ENCODE measurements around the gene NLRP13.

DNA sequence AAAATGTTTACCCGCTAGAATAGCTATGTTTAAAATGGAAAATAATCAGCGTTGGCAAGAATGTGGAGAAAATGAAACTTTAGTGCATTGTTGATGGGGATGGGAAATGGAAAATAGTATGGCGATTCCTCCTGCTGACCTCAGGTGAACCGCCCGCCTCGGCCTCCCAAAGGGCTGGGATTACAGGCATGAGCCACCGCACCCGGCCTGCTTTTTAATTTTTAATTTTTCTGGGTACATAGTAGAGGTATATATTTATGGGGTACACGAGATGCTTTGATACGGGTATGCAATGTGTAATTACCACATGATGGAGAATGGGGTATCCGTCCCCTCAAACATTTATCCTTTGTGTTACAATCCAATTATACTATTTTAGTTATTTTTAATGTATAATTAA, 8.2 kb upstream of the NLRP13 start:
- TF ChIP-seq TAF1 (IDR thresholded peaks at IDR 0.05; ENCODE audit: low read depth) (no peak), CEBPB (IDR thresholded peaks at IDR 0.05) (no peak), RAD21 (IDR thresholded peaks at IDR 0.05; ENCODE audit: low read depth) (no peak), CREB1 (IDR thresholded peaks at IDR 0.05; ENCODE audit: low read depth) (no peak), TCF12 (IDR thresholded peaks at IDR 0.05; ENCODE audit: low read depth) (no peak), USF1 (IDR thresholded peaks at IDR 0.05) (no peak), YY1 (IDR thresholded peaks at IDR 0.05; ENCODE audit: low read depth) (no peak), ZBTB7A (IDR thresholded peaks at IDR 0.05; ENCODE audit: low read depth) (no peak), EP300 (IDR thresholded peaks at IDR 0.05; ENCODE audit: borderline replicate concordance) (no peak), NFIC (IDR thresholded peaks at IDR 0.05) (no peak), EGR1 (IDR thresholded peaks at IDR 0.05) (no peak), MAX (IDR thresholded peaks at IDR 0.05) (no peak), FOXM1 (IDR thresholded peaks at IDR 0.05; ENCODE audit: borderline replicate concordance, low read depth) (no peak)
